NT2/D1 (cell line): Measurements from ENCODE around the gene DIP2C.

ENCODE experiments used
- SUZ12 ChIP-seq: IDR thresholded peaks from 2 replicates; pipeline ENCODE4 v1.6.1; 2011; ENCODE audit not compliant: insufficient read length, insufficient read depth; ENCODE audit errors: extremely low read depth
- YY1 ChIP-seq: IDR thresholded peaks from 2 replicates; pipeline ENCODE4 v1.6.1; 2011; ENCODE audit not compliant: insufficient read length, insufficient read depth
- ZNF274 ChIP-seq: IDR thresholded peaks from 2 replicates; pipeline ENCODE4 v1.6.1; 2011; ENCODE audit warnings: mild to moderate bottlenecking, low read depth, low read length

DNA sequence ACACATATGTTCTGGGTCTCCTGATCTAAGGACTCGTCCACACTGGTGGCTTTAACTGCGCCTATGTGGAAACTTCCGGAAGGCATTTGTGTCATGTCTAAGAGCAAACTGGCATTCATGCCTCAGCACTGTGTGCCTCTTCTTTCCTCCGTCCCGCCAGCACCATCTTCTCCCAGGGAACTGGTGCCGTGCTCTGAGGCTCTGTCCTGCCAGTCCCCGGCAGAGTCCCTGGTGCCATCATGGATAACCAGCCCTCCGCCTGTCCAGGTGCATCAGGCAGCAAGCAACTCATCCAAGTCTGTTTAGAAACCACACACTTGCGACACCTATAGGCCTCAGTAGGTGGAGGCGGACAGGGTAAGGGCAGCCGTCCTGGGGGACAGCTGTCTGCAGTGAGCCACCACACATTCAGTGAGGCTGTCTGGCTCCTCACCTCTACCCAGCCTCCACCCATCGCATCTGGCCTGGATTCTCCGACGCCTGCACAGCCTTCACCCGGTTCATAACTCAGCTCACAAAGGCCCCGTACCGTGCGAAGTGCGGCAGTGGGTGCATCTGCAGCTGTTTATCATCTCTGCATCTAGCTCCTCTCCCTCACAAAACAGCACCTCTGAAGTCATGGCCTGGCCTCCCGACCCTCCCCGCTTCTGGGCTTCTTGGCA is 162.7 kb downstream of the DIP2C start:
- TF ChIP-seq YY1 (no peak), ZNF274 (no peak), SUZ12 (no peak)
